ENCODE data around the gene FAM135A. TPM values are rescaled to one million over a fixed set of nuclear protein-coding genes. Genes with fewer than 3 reads are reported as not detected.

The FAM135A gene
- total RNA-seq, 1 experiment from 2014 or later, result 31.0 TPM

DNA sequence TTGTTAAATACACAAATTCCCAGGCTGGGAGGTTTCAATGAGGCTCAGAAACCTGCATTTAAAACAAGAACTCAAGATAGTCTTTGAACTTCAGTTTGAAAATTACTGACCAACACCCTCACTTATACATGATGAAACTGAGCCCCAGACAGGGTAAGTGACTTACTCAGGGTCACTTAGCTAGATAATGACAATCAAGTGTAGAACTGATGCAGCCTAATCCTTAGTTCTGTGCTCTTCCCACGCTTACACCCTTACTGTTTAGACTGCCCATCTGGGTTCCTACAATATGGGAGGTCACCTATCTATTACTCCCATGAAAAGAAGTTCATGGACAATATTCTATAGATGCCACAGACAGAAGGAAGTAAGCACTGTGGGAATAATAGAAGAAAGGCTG lies 24.5 kb upstream of the FAM135A start:
- Mint-ChIP-seq H3K36me3 (ENCODE audit: insufficient read depth in 1 of 3, low read depth in 3 of 3) (no peaks in the 10 kb centered on the region), H3K4me1 (peaks cover 3% of the 10 kb centered on the region in 2 experiments; a peak in 2 of 4 replicates), H3K9me3 (no peaks in the 10 kb centered on the region), H3K27ac (no peak overlapping the region), H3K27me3 (ENCODE audit: low read depth) (no peaks in the 10 kb centered on the region), H3K4me3 (no peak overlapping the region)
- Histone ChIP-seq H4K91ac (ENCODE audit: insufficient read length, low read depth, low read length) (no peak overlapping the region), H2AK5ac (ENCODE audit: insufficient read length, low read length) (no peak overlapping the region), H4K20me1 (ENCODE audit: control insufficient read depth, insufficient read depth, insufficient read length) (no peaks in the 10 kb centered on the region), H2BK12ac (ENCODE audit: insufficient read length, low read depth, low read length) (no peak overlapping the region), H3K4me2 (ENCODE audit: insufficient read depth, insufficient read length, low read length) (no peak overlapping the region), H3K14ac (ENCODE audit: insufficient read depth, low read length) (no peak overlapping the region), H4K8ac (replicated peaks; ENCODE audit: insufficient read length, low read depth, low read length) (no peak overlapping the region), H4K5ac (ENCODE audit: insufficient read length, low read depth, low read length) (no peak overlapping the region), H3K4ac (ENCODE audit: low read depth, low read length) (no peak overlapping the region), H3K23ac (ENCODE audit: insufficient read length, low read depth, low read length) (no peak overlapping the region), H3K9ac (ENCODE audit: extremely low read depth, insufficient read length, low read length) (no peak overlapping the region), H3K56ac (ENCODE audit: insufficient read length, low read depth, low read length) (no peak overlapping the region), H3K18ac (ENCODE audit: insufficient read length, low read depth, low read length) (no peak overlapping the region), H3K23me2 (ENCODE audit: insufficient read length, low read depth, low read length, poor library complexity, severe bottlenecking) (no peaks in the 10 kb centered on the region), H2BK15ac (ENCODE audit: low read depth, low read length) (no peak overlapping the region), H3K79me1 (ENCODE audit: insufficient read depth, low read depth, low read length, poor library complexity, severe bottlenecking) (no peaks in the 10 kb centered on the region), H2BK120ac (ENCODE audit: low read depth, low read length, poor library complexity, severe bottlenecking) (no peak overlapping the region), H2BK5ac (ENCODE audit: insufficient read length, low read length) (no peak overlapping the region), H3T11ph (ENCODE audit: low read length) (no peak overlapping the region), H3K27me3 (ENCODE audit: insufficient read depth, low read length) (no peaks in the 10 kb centered on the region), H3K4me1 (ENCODE audit: insufficient read depth, low read length) (no peaks in the 10 kb centered on the region), H3K27ac (ENCODE audit: insufficient read length, low read depth, low read length) (no peak overlapping the region), H3K9me3 (ENCODE audit: control insufficient read depth, low read depth, low read length) (no peaks in the 10 kb centered on the region), H2AFZ (ENCODE audit: low read length) (no peak overlapping the region), H3K79me2 (ENCODE audit: insufficient read depth, low read length) (no peaks in the 10 kb centered on the region), H2BK20ac (ENCODE audit: low read depth, low read length, poor library complexity, severe bottlenecking) (no peak overlapping the region)
- TF ChIP-seq, protein P1, sequence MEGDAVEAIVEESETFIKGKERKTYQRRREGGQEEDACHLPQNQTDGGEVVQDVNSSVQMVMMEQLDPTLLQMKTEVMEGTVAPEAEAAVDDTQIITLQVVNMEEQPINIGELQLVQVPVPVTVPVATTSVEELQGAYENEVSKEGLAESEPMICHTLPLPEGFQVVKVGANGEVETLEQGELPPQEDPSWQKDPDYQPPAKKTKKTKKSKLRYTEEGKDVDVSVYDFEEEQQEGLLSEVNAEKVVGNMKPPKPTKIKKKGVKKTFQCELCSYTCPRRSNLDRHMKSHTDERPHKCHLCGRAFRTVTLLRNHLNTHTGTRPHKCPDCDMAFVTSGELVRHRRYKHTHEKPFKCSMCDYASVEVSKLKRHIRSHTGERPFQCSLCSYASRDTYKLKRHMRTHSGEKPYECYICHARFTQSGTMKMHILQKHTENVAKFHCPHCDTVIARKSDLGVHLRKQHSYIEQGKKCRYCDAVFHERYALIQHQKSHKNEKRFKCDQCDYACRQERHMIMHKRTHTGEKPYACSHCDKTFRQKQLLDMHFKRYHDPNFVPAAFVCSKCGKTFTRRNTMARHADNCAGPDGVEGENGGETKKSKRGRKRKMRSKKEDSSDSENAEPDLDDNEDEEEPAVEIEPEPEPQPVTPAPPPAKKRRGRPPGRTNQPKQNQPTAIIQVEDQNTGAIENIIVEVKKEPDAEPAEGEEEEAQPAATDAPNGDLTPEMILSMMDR (conservative IDR thresholded peaks at IDR 0.05), result no peak
- no peak for DNase-seq
- WGBS (ENCODE audit: extremely low coverage, insufficient read length, low lambda C conversion rate), result no CpG with 5 or more reads among the region's 1 CpG
